ENCODE measurements around the gene VAMP8.

- TF ChIP-seq POLR2A (IDR thresholded peaks at IDR 0.05) (no peak), CTCF (IDR thresholded peaks at IDR 0.05) (no peak)
These were observed 10.8 kb downstream of the VAMP8 start for GRCh38 chr2:85588236-85588635.
